ENCODE results near the gene RTEL1. TPM values are rescaled to one million over a fixed set of nuclear protein-coding genes. Genes with fewer than 3 reads are reported as not detected.
A peak's percentile ranks its signal among the peaks of the same experiment; 100 is the strongest.

RTEL1 gene
- total and polyA plus RNA-seq, 9 of the 15 experiments (the other 6 are each of a cell fraction or from before 2014, with no cell fraction given): 0.36 to 61.0 (median 17.9) TPM

GRCh38 chr20:63707558-63708300 is 49.6 kb downstream of the RTEL1 start, which contains the start of the genes ARFRP1 and ZGPAT (continued):
- TF ChIP-seq ZKSCAN8 (CRISPR knock-in tag; IDR thresholded peaks at IDR 0.05): no peak
- TF ChIP-seq NFATC3 (IDR thresholded peaks at IDR 0.05): no peak
- no peak for TF ChIP-seq ZNF668 (CRISPR knock-in tag; IDR thresholded peaks at IDR 0.05)
- no peak for TF ChIP-seq ZNF699 (CRISPR knock-in tag; IDR thresholded peaks at IDR 0.05; ENCODE audit: insufficient replicate concordance)
- TF ChIP-seq TARDBP (IDR thresholded peaks at IDR 0.05): no peak; the same call in 1 of the 2 replicates
- TF ChIP-seq HDAC8 (tag; IDR thresholded peaks at IDR 0.05): peak; percentile 41; the same call in 1 of the 2 replicates
- TF ChIP-seq SNIP1 (IDR thresholded peaks at IDR 0.05; ENCODE audit: low read depth): no peak
- peak; percentile 92 for TF ChIP-seq RB1 (IDR thresholded peaks at IDR 0.05; ENCODE audit: low read depth)
- no peak for TF ChIP-seq THAP12 (CRISPR knock-in tag; IDR thresholded peaks at IDR 0.05)
- TF ChIP-seq NUFIP1 (IDR thresholded peaks at IDR 0.05; ENCODE audit: partially characterized antibody): no peak
- no peak for TF ChIP-seq ZNF436 (CRISPR knock-in tag; IDR thresholded peaks at IDR 0.05)
- TF ChIP-seq RCOR1 (IDR thresholded peaks at IDR 0.05; ENCODE audit: borderline replicate concordance in 1 of 2, low read depth in 2 of 2, low read length in 2 of 2): no peak
- no peak for TF ChIP-seq ZNF764 (CRISPR knock-in tag; IDR thresholded peaks at IDR 0.05; ENCODE audit: low read depth)
- no peak for TF ChIP-seq TOE1 (IDR thresholded peaks at IDR 0.05; ENCODE audit: borderline replicate concordance)
- no peak for TF ChIP-seq TOE1 (CRISPR knock-in tag; IDR thresholded peaks at IDR 0.05; ENCODE audit: borderline replicate concordance, low read depth)
- no peak for TF ChIP-seq ZNF589 (CRISPR knock-in tag; IDR thresholded peaks at IDR 0.05; ENCODE audit: low read depth)
- peak; percentile 43 for TF ChIP-seq SP2 (IDR thresholded peaks at IDR 0.05; ENCODE audit: extremely low read depth, low read depth, low read length, poor library complexity, severe bottlenecking)
- no peak for TF ChIP-seq MCM5 (IDR thresholded peaks at IDR 0.05; ENCODE audit: low read depth)
- TF ChIP-seq ZNF232 (CRISPR knock-in tag; IDR thresholded peaks at IDR 0.05): no peak
- peak; percentile 93 for TF ChIP-seq GMEB1 (CRISPR knock-in tag; IDR thresholded peaks at IDR 0.05)
- no peak for TF ChIP-seq PTTG1 (tag; IDR thresholded peaks at IDR 0.05; ENCODE audit: low read depth)
- TF ChIP-seq KLF1 (tag; IDR thresholded peaks at IDR 0.05): peak; percentile 66; the same call in 1 of the 2 replicates
- no peak for TF ChIP-seq GABPB2 (CRISPR knock-in tag; conservative IDR thresholded peaks at IDR 0.05)
- TF ChIP-seq BRF1 (IDR thresholded peaks at IDR 0.05; ENCODE audit: borderline replicate concordance, extremely low read depth, insufficient read length): no peak
